PC-3 (cell line): ENCODE results near the gene HECW1. TPM values are rescaled to one million over a fixed set of nuclear protein-coding genes. Genes with fewer than 3 reads are reported as not detected.

Experiments
- ATAC-seq: fragments of 200-7000 bp; cut with Tn5 transposase; 2 replicates; pipeline ENCODE4 v1.9.1; 2020; ENCODE audit warnings: mild to moderate bottlenecking, moderate library complexity
- BruUV-seq: library from RNA; stranded (reverse); fragments of 400-500 nt; replicated peaks from 2 replicates; lab custom pipeline; 2021; lab: Mats Ljungman, UMichigan
- CTCF ChIA-PET: fragments of 300-600 bp; sonication (Branson Sonifier 250); formaldehyde crosslinking; loops from one replicate; lab custom pipeline; 2022; ENCODE audit warnings: antibody characterized with exemption; lab: Charles Lee
- POLR2A ChIA-PET: fragments of 300-600 bp; sonication (Branson Sonifier 250); formaldehyde crosslinking; loops from one replicate; lab custom pipeline; 2022; ENCODE audit warnings: antibody characterized with exemption; ENCODE audit not compliant: unreplicated experiment; lab: Charles Lee
- DNase-seq: peaks from one replicate; pipeline ENCODE4 v3.0.0-alpha.2; 2015
- H2AFZ ChIP-seq: fragments of 300-600 bp; sonication (generic); 2 replicates; pipeline ENCODE4 v1.6.0; 2016; ENCODE audit warnings: antibody characterized with exemption, low read length
- H3F3A ChIP-seq: fragments of 300-600 bp; sonication (generic); one replicate; pipeline ENCODE4 v1.6.0; 2017; ENCODE audit warnings: antibody characterized with exemption, low read length, control low read depth, mild to moderate bottlenecking; ENCODE audit not compliant: unreplicated experiment
- H3K27ac ChIP-seq: fragments of 300-600 bp; sonication (generic); 2 replicates; pipeline ENCODE4 v1.5.1; 2016; ENCODE audit warnings: mild to moderate bottlenecking, low read length
- H3K27me3 ChIP-seq: fragments of 300-600 bp; sonication (generic); 2 replicates; pipeline ENCODE4 v1.6.1; 2016; ENCODE audit warnings: low read length, mixed read lengths
- H3K36me3 ChIP-seq: fragments of 300-600 bp; sonication (generic); 2 replicates; pipeline ENCODE4 v1.6.1; 2016; ENCODE audit warnings: low read depth, mixed run types, low read length, mixed read lengths
- H3K4me1 ChIP-seq: fragments of 300-600 bp; sonication (generic); 2 replicates; pipeline ENCODE4 v1.5.1; 2016; ENCODE audit warnings: low read length; ENCODE audit not compliant: insufficient read depth
- H3K4me2 ChIP-seq: fragments of 300-600 bp; sonication (generic); 2 replicates; pipeline ENCODE4 v1.6.0; 2016; ENCODE audit warnings: low read length
- H3K4me3 ChIP-seq: fragments of 300-600 bp; sonication (generic); 2 replicates; pipeline ENCODE4 v1.5.1; 2016; ENCODE audit warnings: mild to moderate bottlenecking, low read length, mixed read lengths
- H3K79me2 ChIP-seq: fragments of 300-600 bp; sonication (generic); 2 replicates; pipeline ENCODE4 v1.6.1; 2017; ENCODE audit warnings: low read length, mixed read lengths
- H3K9ac ChIP-seq: fragments of 300-600 bp; sonication (generic); 2 replicates; pipeline ENCODE4 v1.6.0; 2016; ENCODE audit warnings: mild to moderate bottlenecking, low read length
- H3K9me2 ChIP-seq: fragments of 300-600 bp; sonication (generic); replicated peaks from 2 replicates; pipeline ENCODE4 v1.6.1; 2016; ENCODE audit warnings: mixed run types, low read length, mixed read lengths
- H3K9me3 ChIP-seq: fragments of 300-600 bp; sonication (generic); 2 replicates; pipeline ENCODE4 v1.6.1; 2016; ENCODE audit warnings: low read length, mixed read lengths
- H4K20me1 ChIP-seq: fragments of 300-600 bp; sonication (generic); 2 replicates; pipeline ENCODE4 v1.6.1; 2016; ENCODE audit warnings: low read length, mixed read lengths
- EZH2 ChIP-seq: fragments of 300-600 bp; sonication (generic); IDR thresholded peaks from one replicate; pipeline ENCODE4 v1.6.1; 2017; ENCODE audit warnings: antibody characterized with exemption, mild to moderate bottlenecking, low read length; ENCODE audit not compliant: unreplicated experiment
- EZH2phosphoT487 ChIP-seq: fragments of 300-600 bp; sonication (generic); IDR thresholded peaks from 2 replicates; pipeline ENCODE4 v1.6.1; 2018; ENCODE audit warnings: mild to moderate bottlenecking, antibody characterized with exemption, low read length, borderline replicate concordance
- intact Hi-C: fragments of 100-400 bp; cut with micrococcal nuclease; formaldehyde crosslinking; loops from 2 replicates; pipeline ENCODE4 v1.9.0; 2023
- total RNA-seq: library from RNA; depleted of rRNA; stranded (reverse); fragments of >200 nt; gene quantifications from 2 replicates; pipeline ENCODE4 v1.2.3, GENCODE V29; 2014
- TF ChIP-seq, protein P1 (sequence below): fragments of 300-600 bp; sonication (generic); conservative IDR thresholded peaks from 2 replicates; pipeline ENCODE4 v1.5.1; 2017; ENCODE audit warnings: antibody characterized with exemption, low read depth, mild to moderate bottlenecking, low read length

Gene HECW1
- total RNA-seq, 1 experiment from 2014 or later, result 3.0 TPM

- TF ChIP-seq EZH2 (no peak), EZH2phosphoT487 (no peak)
- TF ChIP-seq, protein P1, sequence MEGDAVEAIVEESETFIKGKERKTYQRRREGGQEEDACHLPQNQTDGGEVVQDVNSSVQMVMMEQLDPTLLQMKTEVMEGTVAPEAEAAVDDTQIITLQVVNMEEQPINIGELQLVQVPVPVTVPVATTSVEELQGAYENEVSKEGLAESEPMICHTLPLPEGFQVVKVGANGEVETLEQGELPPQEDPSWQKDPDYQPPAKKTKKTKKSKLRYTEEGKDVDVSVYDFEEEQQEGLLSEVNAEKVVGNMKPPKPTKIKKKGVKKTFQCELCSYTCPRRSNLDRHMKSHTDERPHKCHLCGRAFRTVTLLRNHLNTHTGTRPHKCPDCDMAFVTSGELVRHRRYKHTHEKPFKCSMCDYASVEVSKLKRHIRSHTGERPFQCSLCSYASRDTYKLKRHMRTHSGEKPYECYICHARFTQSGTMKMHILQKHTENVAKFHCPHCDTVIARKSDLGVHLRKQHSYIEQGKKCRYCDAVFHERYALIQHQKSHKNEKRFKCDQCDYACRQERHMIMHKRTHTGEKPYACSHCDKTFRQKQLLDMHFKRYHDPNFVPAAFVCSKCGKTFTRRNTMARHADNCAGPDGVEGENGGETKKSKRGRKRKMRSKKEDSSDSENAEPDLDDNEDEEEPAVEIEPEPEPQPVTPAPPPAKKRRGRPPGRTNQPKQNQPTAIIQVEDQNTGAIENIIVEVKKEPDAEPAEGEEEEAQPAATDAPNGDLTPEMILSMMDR, result no peak
- Histone ChIP-seq H3K27ac (no peak overlapping the region), H3K9me3 (no peaks in the 10 kb centered on the region), H3K36me3 (no peaks in the 10 kb centered on the region), H3K79me2 (no peaks in the 10 kb centered on the region), H4K20me1 (no peaks in the 10 kb centered on the region), H3K4me3 (no peak overlapping the region), H2AFZ (no peak overlapping the region), H3F3A (no peaks in the 10 kb centered on the region), H3K4me2 (no peak overlapping the region), H3K27me3 (no peaks in the 10 kb centered on the region), H3K4me1 (no peaks in the 10 kb centered on the region), H3K9me2 (no peaks in the 10 kb centered on the region), H3K9ac (no peak overlapping the region)
- BruUV-seq, result no TSS peak
- intact Hi-C loops, result no loop called here
- ChIA-PET POLR2A (no interaction called here), CTCF (no interaction called here)
- ATAC-seq (no peak), DNase-seq (no peak)
Measured at GRCh38 chr7:43417455-43417854, 305.0 kb downstream of the HECW1 start.

- Histone ChIP-seq H3K4me2 (no peak overlapping the region), H3F3A (no peaks in the 10 kb centered on the region), H3K27me3 (no peaks in the 10 kb centered on the region), H3K9me3 (no peaks in the 10 kb centered on the region), H3K79me2 (no peaks in the 10 kb centered on the region), H4K20me1 (no peaks in the 10 kb centered on the region), H3K36me3 (no peaks in the 10 kb centered on the region), H3K9ac (no peak overlapping the region), H3K4me3 (no peak overlapping the region), H3K9me2 (no peaks in the 10 kb centered on the region), H3K4me1 (no peaks in the 10 kb centered on the region), H3K27ac (no peak overlapping the region), H2AFZ (peak overlapping the region; percentile 55)
- ATAC-seq (no peak), DNase-seq (no peak)
- no peak for TF ChIP-seq EZH2phosphoT487
- TF ChIP-seq, protein P1, result no peak
- no peak for TF ChIP-seq EZH2
- ChIA-PET CTCF (no interaction called here), POLR2A (no interaction called here)
- intact Hi-C loops, result no loop called here
- no TSS peak for BruUV-seq
Measured at GRCh38 chr7:43430411-43430810, 318.0 kb downstream of the HECW1 start.

DNA sequence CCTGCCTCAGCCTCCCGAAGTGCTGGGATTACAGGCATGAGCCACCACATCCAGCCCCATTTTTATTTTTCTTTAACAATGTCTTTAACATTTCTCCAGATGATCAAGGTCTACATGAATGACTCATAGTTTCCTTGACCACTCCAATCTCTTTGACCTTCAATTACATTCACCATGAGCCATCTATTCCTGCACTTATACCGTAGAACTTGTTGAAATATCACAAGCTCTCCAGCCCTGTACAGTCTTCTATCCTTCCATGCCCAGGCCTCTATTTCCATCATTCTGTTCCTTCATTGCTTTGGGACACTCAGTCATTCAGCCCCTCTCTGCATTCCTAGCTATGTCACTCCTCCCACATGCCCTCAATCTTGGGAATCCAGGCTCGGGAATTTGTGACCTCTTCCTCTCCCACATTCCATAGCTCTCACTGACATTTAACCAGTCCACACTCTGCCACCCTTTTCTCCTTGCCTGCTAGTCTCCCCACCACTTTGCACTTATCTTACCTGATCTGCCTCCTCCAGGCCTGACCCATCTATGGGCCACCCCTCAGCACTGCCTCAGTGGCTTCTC is 318.7 kb downstream of the HECW1 start:
- H3K36me3 ChIP-seq, result no peaks in the 10 kb centered on the region
- ChIA-PET CTCF (no interaction called here), POLR2A (no interaction called here)
- intact Hi-C loops, result no loop called here
- no TSS peak for BruUV-seq
- H3K79me2 ChIP-seq, result no peaks in the 10 kb centered on the region
- H3K9me3 ChIP-seq, result no peaks in the 10 kb centered on the region
- TF ChIP-seq EZH2phosphoT487, result no peak
- TF ChIP-seq, protein P1, result no peak
- no peak for TF ChIP-seq EZH2
- H2AFZ ChIP-seq, result no peak overlapping the region
- ATAC-seq (no peak), DNase-seq (no peak)
- no peak overlapping the region for H3K4me2 ChIP-seq
- H3K4me1 ChIP-seq, result no peaks in the 10 kb centered on the region
- no peaks in the 10 kb centered on the region for H3K9me2 ChIP-seq
- no peak overlapping the region for H3K27ac ChIP-seq
- H3K27me3 ChIP-seq, result no peaks in the 10 kb centered on the region
- H3K9ac ChIP-seq, result no peak overlapping the region
- H4K20me1 ChIP-seq, result no peaks in the 10 kb centered on the region
- H3K4me3 ChIP-seq, result no peak overlapping the region
- no peaks in the 10 kb centered on the region for H3F3A ChIP-seq
